Fibroblast of skin of scalp (primary cell): ENCODE results near the gene ERF.
A peak's percentile ranks its signal among the peaks of the same experiment; 100 is the strongest.

Source experiments
- DNase-seq: peaks from one replicate; pipeline ENCODE4 v3.0.0-alpha.2; 2013

The ERF gene

GRCh38 chr19:42239544-42240220, 15.2 kb downstream of the ERF start:
- DNase-seq: no peak

GRCh38 chr19:42235181-42235580, 19.7 kb downstream of the ERF start:
- no peak for DNase-seq

- no peak for DNase-seq
Measured at GRCh38 chr19:42234364-42234763, 20.6 kb downstream of the ERF start.

GRCh38 chr19:42233678-42234292, 21.1 kb downstream of the ERF start:
- no peak for DNase-seq

GRCh38 chr19:42233106-42233505, 21.8 kb downstream of the ERF start:
- no peak for DNase-seq

GRCh38 chr19:42232435-42232834, 22.5 kb downstream of the ERF start:
- no peak for DNase-seq

- DNase-seq: no peak
Measured at GRCh38 chr19:42230571-42230970, 24.4 kb downstream of the ERF start.

GRCh38 chr19:42229855-42230351, 25.0 kb downstream of the ERF start:
- DNase-seq: no peak

- DNase-seq: no peak
Measured at GRCh38 chr19:42229301-42229854, 25.6 kb downstream of the ERF start.

- no peak for DNase-seq
Measured at GRCh38 chr19:42228641-42229040, 26.3 kb downstream of the ERF start.

- DNase-seq: peak; percentile 13
Measured at GRCh38 chr19:42226886-42227285, 28.0 kb downstream of the ERF start.

GRCh38 chr19:42225718-42226292, 29.1 kb downstream of the ERF start:
- no peak for DNase-seq

- no peak for DNase-seq
Measured at GRCh38 chr19:42224940-42225717, 29.8 kb downstream of the ERF start.

GRCh38 chr19:42220751-42221097, 34.2 kb downstream of the ERF start:
- DNase-seq: no peak

GRCh38 chr19:42219812-42220750, 34.8 kb downstream of the ERF start, which contains the start of gene ZNF526:
ZNF526 (plus strand) TSS chr19:42220312; CDS start chr19:42224404, 4,092 bp downstream.
- DNase-seq: peak; percentile 97

- peak; percentile 99 for DNase-seq
Measured at GRCh38 chr19:42217520-42218437, 37.1 kb downstream of the ERF start, which contains the start of gene DEDD2. DEDD2 (minus strand) TSS chr19:42217677; CDS start chr19:42217007, 670 bp downstream.

- DNase-seq: peak; percentile 20
Measured at GRCh38 chr19:42216653-42217519, 38.0 kb downstream of the ERF start.

- DNase-seq: no peak
Measured at GRCh38 chr19:42214810-42215485, 40.0 kb downstream of the ERF start.

GRCh38 chr19:42212886-42213285, 42.0 kb downstream of the ERF start:
- no peak for DNase-seq
